GM19438 (cell line): Measurements from ENCODE around the gene SIGLEC7.
"Not testable (repeated sequence)": the region's sequence is repeated elsewhere in the genome, so short reads cannot be mapped to it uniquely, and the experiment has no call there.

Experiments used
- ATAC-seq: cut with Tn5 transposase; IDR thresholded peaks from one replicate; pipeline ENCODE4 v1.9.1; 2021; ENCODE audit warnings: low read depth; ENCODE audit not compliant: unreplicated experiment

Gene SIGLEC7

DNA sequence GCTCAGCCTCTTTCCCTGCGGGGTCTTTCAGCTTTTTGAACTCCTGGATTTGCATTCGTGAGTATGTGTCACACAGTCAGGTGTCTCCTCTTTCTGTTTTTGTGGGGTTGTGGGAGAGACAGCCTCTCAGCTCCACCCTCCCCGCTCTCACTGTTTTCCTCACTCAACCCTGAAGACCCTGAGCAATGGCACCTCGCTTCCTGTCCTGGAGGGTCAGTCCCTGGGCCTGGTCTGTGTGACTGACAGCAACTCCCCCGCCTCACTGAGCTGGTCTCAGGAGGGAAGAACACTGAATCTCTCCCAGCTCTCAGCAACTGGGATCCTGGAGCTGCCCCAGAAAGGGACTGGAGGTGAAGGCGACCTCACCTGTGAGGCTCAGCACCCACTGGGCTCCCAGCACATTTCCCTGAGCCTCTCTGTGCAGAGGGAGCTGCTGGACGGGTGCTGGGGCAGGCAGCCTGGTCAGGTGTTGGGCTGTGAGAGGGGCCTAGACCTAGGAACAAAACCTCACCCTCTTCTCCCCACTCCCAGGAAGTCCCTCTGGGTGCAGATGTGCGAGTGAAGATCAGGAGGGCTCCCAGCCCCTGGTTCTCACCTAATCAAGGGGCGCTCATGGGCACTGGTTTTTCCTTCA, 4.2 kb upstream of the SIGLEC7 start:
- ATAC-seq: no peak

DNA sequence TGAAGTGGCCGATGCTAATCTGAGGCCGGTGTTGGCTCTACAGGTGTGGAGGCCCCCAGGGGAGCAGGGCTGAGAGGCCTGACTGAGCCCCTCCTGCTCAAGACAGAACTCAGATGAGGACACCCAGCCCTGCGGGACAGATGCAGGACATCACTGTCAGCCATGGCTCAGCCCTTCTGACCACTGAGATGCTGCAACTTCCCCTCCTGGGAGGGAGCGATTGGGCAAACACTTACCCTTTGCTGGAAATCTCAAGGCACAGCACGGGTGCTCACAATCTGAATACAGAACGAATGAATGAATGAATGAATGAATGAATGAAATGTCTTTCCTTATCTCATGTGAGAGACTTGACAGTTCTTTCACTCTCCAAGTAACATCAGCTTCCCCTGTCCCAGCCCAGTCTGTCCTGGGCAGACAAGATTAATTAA, 3.5 kb upstream of the SIGLEC7 start:
- ATAC-seq: no peak

DNA sequence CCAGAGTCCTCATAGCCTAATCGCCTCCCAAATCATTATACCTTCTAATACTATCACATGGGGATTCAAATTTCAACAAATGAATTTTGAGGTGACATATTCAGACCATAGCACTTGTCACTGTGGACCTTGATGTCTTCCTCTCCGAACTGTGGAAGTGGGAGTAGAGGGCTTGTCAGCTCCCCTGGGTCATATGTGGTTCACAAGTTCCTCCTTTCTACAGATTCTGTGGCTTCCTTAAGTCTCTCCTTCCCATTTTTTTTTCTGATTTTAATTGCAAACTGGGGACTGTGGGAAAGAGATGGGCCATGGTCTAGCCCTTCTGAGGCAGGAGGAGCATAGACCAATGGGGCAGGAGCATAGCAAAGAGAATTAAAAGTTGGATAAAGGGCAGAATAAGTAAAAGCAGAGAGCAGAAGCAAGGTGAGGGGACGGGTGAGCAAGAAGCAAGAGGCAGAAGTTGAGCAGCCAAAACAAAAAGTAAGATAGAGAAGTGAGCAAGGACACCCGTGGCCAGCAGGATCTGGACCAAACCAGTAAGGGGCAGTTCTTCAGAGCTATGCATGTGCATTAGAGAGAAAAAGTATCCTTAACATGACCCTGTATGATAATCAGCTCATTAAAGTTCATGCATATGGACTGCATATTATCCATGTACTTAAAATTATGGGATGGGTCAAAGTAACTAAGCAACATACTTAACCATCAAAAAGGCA, 2.6 kb upstream of the SIGLEC7 start:
- no peak for ATAC-seq

- no peak for ATAC-seq
Measured at GRCh38 chr19:51140441-51140840, 1.7 kb upstream of the SIGLEC7 start.

DNA sequence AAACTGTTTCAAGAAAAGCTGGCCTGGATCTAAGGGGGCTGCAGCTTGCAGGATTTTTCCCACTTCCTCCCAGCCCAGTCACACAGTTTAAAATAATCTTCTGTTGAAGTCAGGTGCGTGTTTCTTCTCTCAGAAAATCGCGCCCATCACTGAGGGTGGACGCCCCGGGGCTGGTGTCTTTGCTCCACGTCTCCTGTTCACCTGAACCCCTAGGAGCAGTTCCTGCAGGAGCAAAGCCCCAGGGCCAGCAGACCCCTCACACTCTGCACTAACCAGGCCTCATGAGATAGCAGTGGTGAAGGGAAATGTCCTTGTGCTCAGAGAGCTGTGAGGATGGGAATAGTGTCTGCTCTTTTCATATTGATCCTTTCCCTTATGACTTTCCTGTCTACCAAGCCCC, 920 bp upstream of the SIGLEC7 start:
- no peak for ATAC-seq

GRCh38 chr19:51142809-51143475, 841 bp downstream of the SIGLEC7 start:
- not testable (repeated sequence) for ATAC-seq

- ATAC-seq: no peak
Measured at GRCh38 chr19:51143486-51143885, 1.4 kb downstream of the SIGLEC7 start.

GRCh38 chr19:51144482-51145045, 2.5 kb downstream of the SIGLEC7 start:
- ATAC-seq: no peak

DNA sequence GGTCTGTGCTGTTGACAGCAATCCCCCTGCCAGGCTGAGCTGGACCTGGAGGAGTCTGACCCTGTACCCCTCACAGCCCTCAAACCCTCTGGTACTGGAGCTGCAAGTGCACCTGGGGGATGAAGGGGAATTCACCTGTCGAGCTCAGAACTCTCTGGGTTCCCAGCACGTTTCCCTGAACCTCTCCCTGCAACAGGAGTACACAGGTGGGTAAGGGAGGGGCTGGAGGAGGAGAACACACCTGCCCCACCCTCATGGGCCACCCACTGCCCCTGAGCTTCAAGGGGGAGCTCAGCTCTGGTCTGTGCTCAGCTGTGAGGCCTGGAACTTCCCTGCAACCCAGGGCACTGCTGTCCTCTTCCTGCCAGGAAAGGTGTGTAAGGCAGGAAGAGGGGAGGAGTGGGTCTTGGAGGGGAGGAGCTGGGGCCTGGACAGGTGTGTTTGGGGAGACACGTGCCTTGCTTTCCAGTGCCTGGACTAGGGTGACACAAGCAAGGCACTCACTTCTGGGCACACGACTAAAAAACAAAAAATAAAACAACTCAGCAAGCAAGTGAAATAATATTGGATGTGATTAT, 3.9 kb downstream of the SIGLEC7 start:
- no peak for ATAC-seq

- no peak for ATAC-seq
Measured at GRCh38 chr19:51146751-51147150, 4.7 kb downstream of the SIGLEC7 start.

GRCh38 chr19:51147663-51148062, 5.6 kb downstream of the SIGLEC7 start:
- ATAC-seq: no peak

GRCh38 chr19:51148580-51148979, 6.5 kb downstream of the SIGLEC7 start:
- ATAC-seq: no peak

- ATAC-seq: no peak
Measured at GRCh38 chr19:51150627-51151026, 8.5 kb downstream of the SIGLEC7 start.

GRCh38 chr19:51156710-51157109, 14.6 kb downstream of the SIGLEC7 start:
- no peak for ATAC-seq

DNA sequence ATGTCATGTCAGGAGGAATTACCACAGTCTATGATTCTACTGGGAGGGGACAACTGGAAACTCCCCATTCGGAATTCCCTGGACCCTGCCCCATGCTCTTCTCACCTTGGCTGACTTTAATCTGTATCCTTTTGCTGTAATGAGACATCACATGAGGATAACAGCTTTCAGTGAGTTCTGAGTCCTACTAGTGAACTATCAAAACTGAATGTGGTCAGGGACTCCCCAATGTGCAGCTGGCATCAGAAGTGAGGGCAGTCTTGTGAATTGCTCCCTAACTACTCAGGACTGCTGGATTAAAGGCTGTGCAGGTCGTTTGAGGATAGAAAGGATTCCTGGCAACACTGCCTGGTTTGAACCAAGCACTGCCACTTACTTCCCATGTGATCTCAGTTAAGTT, 15.2 kb downstream of the SIGLEC7 start:
- no peak for ATAC-seq

DNA sequence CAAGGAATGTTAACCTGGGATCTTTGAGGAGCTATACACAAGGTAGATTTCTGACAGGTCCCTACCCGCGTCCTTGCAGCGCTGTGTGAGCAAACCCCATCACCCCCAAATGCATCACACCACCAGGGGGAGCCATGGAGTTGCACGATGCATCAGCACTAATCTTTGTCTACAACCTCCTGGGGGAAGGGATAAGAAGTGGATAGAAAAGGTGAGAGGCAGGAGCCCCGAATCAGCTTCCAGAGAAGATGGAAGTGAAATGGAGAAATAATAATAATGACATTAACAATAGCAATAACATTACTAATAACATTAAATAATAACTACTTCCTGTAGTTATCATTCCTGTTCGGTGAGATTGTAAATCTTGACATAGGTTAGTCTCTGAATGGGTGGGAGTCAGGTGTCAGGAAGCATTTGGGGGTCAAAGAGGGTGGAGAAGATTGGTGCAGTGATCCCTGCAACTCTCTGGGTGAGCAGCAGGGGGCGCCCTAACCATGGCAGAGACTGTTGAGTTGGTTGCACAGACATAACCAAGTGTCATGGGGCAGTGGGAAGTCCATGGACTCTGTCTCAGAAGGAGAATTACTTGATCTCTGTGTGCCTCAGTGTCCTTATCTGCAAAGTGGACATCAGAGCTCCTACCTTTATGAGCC, 16.5 kb downstream of the SIGLEC7 start:
- ATAC-seq: no peak

GRCh38 chr19:51159656-51160055, 17.6 kb downstream of the SIGLEC7 start:
- ATAC-seq: no peak

DNA sequence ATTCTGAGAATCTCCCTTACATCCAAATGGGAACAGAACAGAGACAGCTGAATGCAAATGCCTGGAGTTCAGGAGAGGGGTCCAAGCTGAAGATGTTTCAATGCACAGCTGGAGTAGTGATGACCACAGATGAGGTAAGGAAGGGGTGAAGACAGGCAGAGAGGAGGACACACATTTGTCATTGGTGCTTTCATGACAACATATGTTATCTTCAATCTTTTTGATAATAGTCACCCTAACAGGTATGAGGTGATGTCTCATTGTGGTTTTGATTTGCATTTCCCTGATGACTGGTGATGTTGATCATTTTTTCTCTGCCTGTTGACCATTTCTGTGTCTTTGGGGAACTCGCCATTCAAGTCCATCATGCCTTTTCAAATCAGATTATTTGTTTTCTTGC, 19.2 kb downstream of the SIGLEC7 start:
- ATAC-seq: no peak

GRCh38 chr19:51161867-51162496, 19.9 kb downstream of the SIGLEC7 start:
- no peak for ATAC-seq

GRCh38 chr19:51163257-51163656, 21.2 kb downstream of the SIGLEC7 start:
- ATAC-seq: no peak
